ENCODE data around the gene NECTIN4. TPM values are rescaled to one million over a fixed set of nuclear protein-coding genes. Genes with fewer than 3 reads are reported as not detected.

The NECTIN4 gene
- total RNA-seq, 1 experiment from 2014 or later, result 0.20 TPM

- BruUV-seq (replicated peaks), result no TSS peak
- ChIA-PET POLR2A (interaction anchor here (1.0 kb wide), 1 partner anchor 70 kb away, joined by 4 read pairs; the partner anchor contains the start of gene F11R), CTCF (no interaction called here)
- Mint-ChIP-seq H3K27me3 (ENCODE audit: insufficient read depth, unreplicated experiment) (no peaks in the 10 kb centered on the region), H3K27ac (ENCODE audit: unreplicated experiment) (no peak overlapping the region), H3K36me3 (ENCODE audit: insufficient read depth, unreplicated experiment) (no peaks in the 10 kb centered on the region), H3K4me3 (ENCODE audit: unreplicated experiment) (no peak overlapping the region), H3K9me3 (ENCODE audit: unreplicated experiment) (no peaks in the 10 kb centered on the region), H3K4me1 (ENCODE audit: low read depth, unreplicated experiment) (no peaks in the 10 kb centered on the region)
- Histone ChIP-seq H3K36me3 (ENCODE audit: control insufficient read depth, insufficient read depth, low read length) (no peaks in the 10 kb centered on the region), H3K4me3 (ENCODE audit: low read depth, low read length) (no peak overlapping the region), H3K27me3 (replicated peaks; ENCODE audit: control insufficient read depth, insufficient read depth, low read length) (no peaks in the 10 kb centered on the region), H3K4me1 (0 out of 2 replicates have a peak, but pooled peaks cover 4% of the 10 kb centered on the region), H3K9me3 (no peaks in the 10 kb centered on the region)
- intact Hi-C loops (cut with micrococcal nuclease; ENCODE audit: unreplicated experiment), result no loop called here
- no peak for DNase-seq
- TF ChIP-seq, protein P1, sequence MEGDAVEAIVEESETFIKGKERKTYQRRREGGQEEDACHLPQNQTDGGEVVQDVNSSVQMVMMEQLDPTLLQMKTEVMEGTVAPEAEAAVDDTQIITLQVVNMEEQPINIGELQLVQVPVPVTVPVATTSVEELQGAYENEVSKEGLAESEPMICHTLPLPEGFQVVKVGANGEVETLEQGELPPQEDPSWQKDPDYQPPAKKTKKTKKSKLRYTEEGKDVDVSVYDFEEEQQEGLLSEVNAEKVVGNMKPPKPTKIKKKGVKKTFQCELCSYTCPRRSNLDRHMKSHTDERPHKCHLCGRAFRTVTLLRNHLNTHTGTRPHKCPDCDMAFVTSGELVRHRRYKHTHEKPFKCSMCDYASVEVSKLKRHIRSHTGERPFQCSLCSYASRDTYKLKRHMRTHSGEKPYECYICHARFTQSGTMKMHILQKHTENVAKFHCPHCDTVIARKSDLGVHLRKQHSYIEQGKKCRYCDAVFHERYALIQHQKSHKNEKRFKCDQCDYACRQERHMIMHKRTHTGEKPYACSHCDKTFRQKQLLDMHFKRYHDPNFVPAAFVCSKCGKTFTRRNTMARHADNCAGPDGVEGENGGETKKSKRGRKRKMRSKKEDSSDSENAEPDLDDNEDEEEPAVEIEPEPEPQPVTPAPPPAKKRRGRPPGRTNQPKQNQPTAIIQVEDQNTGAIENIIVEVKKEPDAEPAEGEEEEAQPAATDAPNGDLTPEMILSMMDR (IDR thresholded peaks at IDR 0.05; ENCODE audit: insufficient read depth in 1 of 2, low read depth in 1 of 2, low read length in 1 of 2, severe bottlenecking in 1 of 2, unreplicated experiment in 1 of 2), result no peak
These were observed 1.7 kb upstream of the NECTIN4 start for GRCh38 chr1:161091093-161091492.

GRCh38 chr1:161090617-161091016 lies 1.3 kb upstream of the NECTIN4 start:
- no peak for DNase-seq
- Histone ChIP-seq H3K36me3 (ENCODE audit: control insufficient read depth, insufficient read depth, low read length) (no peaks in the 10 kb centered on the region), H3K27me3 (replicated peaks; ENCODE audit: control insufficient read depth, insufficient read depth, low read length) (no peaks in the 10 kb centered on the region), H3K9me3 (no peaks in the 10 kb centered on the region), H3K4me1 (0 out of 2 replicates have a peak, but pooled peaks cover 4% of the 10 kb centered on the region), H3K4me3 (ENCODE audit: low read depth, low read length) (no peak overlapping the region)
- intact Hi-C loops (cut with micrococcal nuclease; ENCODE audit: unreplicated experiment), result no loop called here
- H3K4me3 Mint-ChIP-seq (ENCODE audit: unreplicated experiment), result no peak overlapping the region
- H3K4me1 Mint-ChIP-seq (ENCODE audit: low read depth, unreplicated experiment), result no peaks in the 10 kb centered on the region
- BruUV-seq (replicated peaks), result no TSS peak
- POLR2A ChIA-PET, result interaction anchor here (1.0 kb wide), 1 partner anchor 70 kb away, joined by 4 read pairs; the partner anchor contains the start of gene F11R
- H3K9me3 Mint-ChIP-seq (ENCODE audit: unreplicated experiment), result no peaks in the 10 kb centered on the region
- CTCF ChIA-PET, result no interaction called here
- H3K36me3 Mint-ChIP-seq (ENCODE audit: insufficient read depth, unreplicated experiment), result no peaks in the 10 kb centered on the region
- H3K27me3 Mint-ChIP-seq (ENCODE audit: insufficient read depth, unreplicated experiment), result no peaks in the 10 kb centered on the region
- H3K27ac Mint-ChIP-seq (ENCODE audit: unreplicated experiment), result no peak overlapping the region
- TF ChIP-seq, protein P1 (IDR thresholded peaks at IDR 0.05; ENCODE audit: insufficient read depth in 1 of 2, low read depth in 1 of 2, low read length in 1 of 2, severe bottlenecking in 1 of 2, unreplicated experiment in 1 of 2), result no peak

DNA sequence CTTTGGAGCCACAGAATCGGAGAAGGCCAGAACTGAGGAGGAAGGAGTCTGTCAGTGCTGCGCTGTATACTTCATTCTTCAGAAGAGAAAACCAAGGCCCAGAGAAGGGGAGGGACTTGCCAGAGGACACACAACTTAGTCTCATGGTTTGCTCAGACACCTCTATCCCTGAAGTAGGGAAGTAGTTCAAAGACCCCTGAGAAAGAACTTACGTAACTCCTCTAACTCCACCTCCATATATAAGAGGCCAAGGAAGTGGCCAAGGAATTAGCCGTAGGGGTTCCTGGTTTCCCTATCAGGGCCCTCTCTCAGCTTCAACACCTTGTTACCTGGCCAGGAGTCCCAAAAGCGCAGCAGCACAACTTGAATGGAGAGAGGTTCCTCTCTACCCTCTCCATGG lies 580 bp upstream of the NECTIN4 start:
- Histone ChIP-seq H3K4me1 (peaks cover 9% of the 10 kb centered on the region), H3K27me3 (replicated peaks; ENCODE audit: control insufficient read depth, insufficient read depth, low read length) (no peaks in the 10 kb centered on the region), H3K9me3 (no peaks in the 10 kb centered on the region), H3K4me3 (ENCODE audit: low read depth, low read length) (no peak overlapping the region), H3K36me3 (ENCODE audit: control insufficient read depth, insufficient read depth, low read length) (no peaks in the 10 kb centered on the region)
- intact Hi-C loops (cut with micrococcal nuclease; ENCODE audit: unreplicated experiment), result no loop called here
- CTCF ChIA-PET, result no interaction called here
- no TSS peak for BruUV-seq (replicated peaks)
- Mint-ChIP-seq H3K4me1 (ENCODE audit: low read depth, unreplicated experiment) (peaks cover 4% of the 10 kb centered on the region), H3K9me3 (ENCODE audit: unreplicated experiment) (no peaks in the 10 kb centered on the region), H3K27ac (ENCODE audit: unreplicated experiment) (no peak overlapping the region), H3K36me3 (ENCODE audit: insufficient read depth, unreplicated experiment) (no peaks in the 10 kb centered on the region), H3K4me3 (ENCODE audit: unreplicated experiment) (no peak overlapping the region), H3K27me3 (ENCODE audit: insufficient read depth, unreplicated experiment) (no peaks in the 10 kb centered on the region)
- POLR2A ChIA-PET, result no interaction called here
- TF ChIP-seq, protein P1 (IDR thresholded peaks at IDR 0.05; ENCODE audit: insufficient read depth in 1 of 2, low read depth in 1 of 2, low read length in 1 of 2, severe bottlenecking in 1 of 2, unreplicated experiment in 1 of 2), result no peak
- no peak for DNase-seq

Measured in Caco-2 (cell line).